ENCODE data around the gene AIFM1. TPM values are rescaled to one million over a fixed set of nuclear protein-coding genes. Genes with fewer than 3 reads are reported as not detected.

Gene AIFM1
- total RNA-seq, 1 donor from 2014 or later, result 48.5 TPM

- H3K36me3 Mint-ChIP-seq, result no peaks in the 10 kb centered on the region
- H3K4me3 Mint-ChIP-seq, result no peak overlapping the region
- no peak for TF ChIP-seq CTCF (conservative IDR thresholded peaks at IDR 0.05)
- peaks cover 11% of the 10 kb centered on the region for H3K4me1 Mint-ChIP-seq (ENCODE audit: unreplicated experiment)
- no peak overlapping the region for H3K27ac Mint-ChIP-seq
- no peak for DNase-seq (ENCODE audit: extremely low spot score, unreplicated experiment)
- no peaks in the 10 kb centered on the region for H3K27me3 Mint-ChIP-seq
- no peaks in the 10 kb centered on the region for H3K9me3 Mint-ChIP-seq
Observed at GRCh38 chrX:130179579-130180215, 14.1 kb upstream of the AIFM1 start.

GRCh38 chrX:130179170-130179569 lies 13.5 kb upstream of the AIFM1 start:
- no peak for TF ChIP-seq CTCF (conservative IDR thresholded peaks at IDR 0.05)
- no peak overlapping the region for H3K27ac Mint-ChIP-seq
- H3K4me1 Mint-ChIP-seq (ENCODE audit: unreplicated experiment), result peaks cover 11% of the 10 kb centered on the region
- no peaks in the 10 kb centered on the region for H3K9me3 Mint-ChIP-seq
- H3K27me3 Mint-ChIP-seq, result no peaks in the 10 kb centered on the region
- no peaks in the 10 kb centered on the region for H3K36me3 Mint-ChIP-seq
- DNase-seq (ENCODE audit: extremely low spot score, unreplicated experiment), result no peak
- H3K4me3 Mint-ChIP-seq, result no peak overlapping the region

GRCh38 chrX:130176942-130177341 lies 11.3 kb upstream of the AIFM1 start:
- H3K4me1 Mint-ChIP-seq (ENCODE audit: unreplicated experiment), result peaks cover 17% of the 10 kb centered on the region
- no peak overlapping the region for H3K4me3 Mint-ChIP-seq
- DNase-seq (ENCODE audit: extremely low spot score, unreplicated experiment), result no peak
- peak overlapping the region; percentile 10 for H3K27ac Mint-ChIP-seq
- H3K9me3 Mint-ChIP-seq, result no peaks in the 10 kb centered on the region
- H3K36me3 Mint-ChIP-seq, result no peaks in the 10 kb centered on the region
- peaks cover 3% of the 10 kb centered on the region for H3K27me3 Mint-ChIP-seq
- TF ChIP-seq CTCF (conservative IDR thresholded peaks at IDR 0.05), result no peak

- Mint-ChIP-seq H3K36me3 (no peaks in the 10 kb centered on the region), H3K4me1 (ENCODE audit: unreplicated experiment) (peaks cover 17% of the 10 kb centered on the region), H3K27me3 (peaks cover 3% of the 10 kb centered on the region), H3K4me3 (peak overlapping the region; percentile 6), H3K9me3 (no peaks in the 10 kb centered on the region), H3K27ac (peak overlapping the region; percentile 10)
- no peak for DNase-seq (ENCODE audit: extremely low spot score, unreplicated experiment)
- TF ChIP-seq CTCF (conservative IDR thresholded peaks at IDR 0.05), result no peak
Observed at GRCh38 chrX:130176354-130176776, 10.7 kb upstream of the AIFM1 start.

- TF ChIP-seq CTCF (conservative IDR thresholded peaks at IDR 0.05), result no peak
- Mint-ChIP-seq H3K27me3 (peaks cover 12% of the 10 kb centered on the region), H3K4me3 (no peak overlapping the region), H3K4me1 (ENCODE audit: unreplicated experiment) (peaks cover 16% of the 10 kb centered on the region), H3K9me3 (no peaks in the 10 kb centered on the region), H3K27ac (no peak overlapping the region), H3K36me3 (no peaks in the 10 kb centered on the region)
- no peak for DNase-seq (ENCODE audit: extremely low spot score, unreplicated experiment)
Observed at GRCh38 chrX:130174937-130175336, 9.3 kb upstream of the AIFM1 start.
